ENCODE data around the gene LYSMD4. TPM values are rescaled to one million over a fixed set of nuclear protein-coding genes. Genes with fewer than 3 reads are reported as not detected.

Gene LYSMD4
- total and polyA plus RNA-seq, 2 donors (not counting 1 experiment from before 2014, with no cell fraction given): 7.0 to 12.6 TPM

- H3K4me1 ChIP-seq (ENCODE audit: control insufficient read depth, extremely low read depth, insufficient read depth, low read length): peaks cover 1% of the 10 kb centered on the region
- H3K27me3 ChIP-seq (ENCODE audit: control insufficient read depth, insufficient read depth, low read length): no peaks in the 10 kb centered on the region
- H3K27ac ChIP-seq (ENCODE audit: insufficient read depth, low read length): no peak overlapping the region
- no peak for DNase-seq (ENCODE audit: low read depth in 2 of 2)
- no peaks in the 10 kb centered on the region for H3K79me2 ChIP-seq (ENCODE audit: control insufficient read depth, insufficient read depth, low read length)
- H3K9me3 ChIP-seq (ENCODE audit: control insufficient read depth, insufficient read depth, low read depth, low read length): no peaks in the 10 kb centered on the region
- no peak overlapping the region for H2AFZ ChIP-seq (ENCODE audit: low read length)
- H3K4me2 ChIP-seq (ENCODE audit: extremely low read depth, insufficient read depth, low read length): no peak overlapping the region
- no peak for TF ChIP-seq EZH2 (IDR thresholded peaks at IDR 0.05; ENCODE audit: low read length, missing control alignments)
- TF ChIP-seq CTCF (conservative IDR thresholded peaks at IDR 0.05 in 1 of 2, IDR thresholded peaks at IDR 0.05 in 1 of 2; ENCODE audit: low read depth in 1 of 2, low read length in 2 of 2): no peak
- H3K9ac ChIP-seq (ENCODE audit: insufficient read depth, low read length): no peak overlapping the region
- H4K20me1 ChIP-seq (ENCODE audit: control insufficient read depth, extremely low read depth, insufficient read depth, low read length): no peaks in the 10 kb centered on the region
- no peaks in the 10 kb centered on the region for H3K36me3 ChIP-seq (ENCODE audit: control insufficient read depth, insufficient read depth, low read length)
- no peak overlapping the region for H3K4me3 ChIP-seq (replicated peaks in 1 of 4; ENCODE audit: control extremely low read depth in 1 of 4, insufficient read depth in 1 of 4, low read depth in 3 of 4, low read length in 4 of 4)
These were observed 10.8 kb downstream of the LYSMD4 start for GRCh38 chr15:99722406-99722805.

DNA sequence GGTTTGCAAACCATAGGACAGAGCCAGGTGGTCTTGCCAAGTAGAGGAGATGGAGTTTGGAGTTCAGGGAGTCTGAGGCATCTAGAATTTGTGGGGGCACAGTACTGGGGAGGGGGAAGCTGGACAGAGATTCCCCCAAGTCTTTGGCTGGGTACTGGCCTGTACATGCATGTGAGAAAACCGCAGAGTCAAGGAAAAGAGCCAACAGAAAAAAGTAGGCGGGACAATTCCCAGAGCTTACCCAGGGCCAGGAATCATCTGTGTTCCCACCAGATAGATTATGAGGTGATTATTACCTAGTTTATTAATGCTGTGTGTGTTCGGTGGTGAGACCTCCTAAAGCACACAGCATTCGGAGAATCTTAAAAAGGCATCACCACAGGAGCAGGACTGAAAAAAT is 11.3 kb downstream of the LYSMD4 start:
- H3K4me2 ChIP-seq (ENCODE audit: extremely low read depth, insufficient read depth, low read length): no peak overlapping the region
- TF ChIP-seq EZH2 (IDR thresholded peaks at IDR 0.05; ENCODE audit: low read length, missing control alignments) (no peak), CTCF (conservative IDR thresholded peaks at IDR 0.05 in 1 of 2, IDR thresholded peaks at IDR 0.05 in 1 of 2; ENCODE audit: low read depth in 1 of 2, low read length in 2 of 2) (no peak)
- no peak for DNase-seq (ENCODE audit: low read depth in 2 of 2)
- no peak overlapping the region for H3K27ac ChIP-seq (ENCODE audit: insufficient read depth, low read length)
- no peak overlapping the region for H2AFZ ChIP-seq (ENCODE audit: low read length)
- no peaks in the 10 kb centered on the region for H3K79me2 ChIP-seq (ENCODE audit: control insufficient read depth, insufficient read depth, low read length)
- H3K4me3 ChIP-seq (replicated peaks in 1 of 4; ENCODE audit: control extremely low read depth in 1 of 4, insufficient read depth in 1 of 4, low read depth in 3 of 4, low read length in 4 of 4): no peak overlapping the region
- H3K4me1 ChIP-seq (ENCODE audit: control insufficient read depth, extremely low read depth, insufficient read depth, low read length): peaks cover 4% of the 10 kb centered on the region
- H3K9ac ChIP-seq (ENCODE audit: insufficient read depth, low read length): no peak overlapping the region
- no peaks in the 10 kb centered on the region for H3K27me3 ChIP-seq (ENCODE audit: control insufficient read depth, insufficient read depth, low read length)
- H3K36me3 ChIP-seq (ENCODE audit: control insufficient read depth, insufficient read depth, low read length): no peaks in the 10 kb centered on the region
- H3K9me3 ChIP-seq (ENCODE audit: control insufficient read depth, insufficient read depth, low read depth, low read length): no peaks in the 10 kb centered on the region
- no peaks in the 10 kb centered on the region for H4K20me1 ChIP-seq (ENCODE audit: control insufficient read depth, extremely low read depth, insufficient read depth, low read length)

DNA sequence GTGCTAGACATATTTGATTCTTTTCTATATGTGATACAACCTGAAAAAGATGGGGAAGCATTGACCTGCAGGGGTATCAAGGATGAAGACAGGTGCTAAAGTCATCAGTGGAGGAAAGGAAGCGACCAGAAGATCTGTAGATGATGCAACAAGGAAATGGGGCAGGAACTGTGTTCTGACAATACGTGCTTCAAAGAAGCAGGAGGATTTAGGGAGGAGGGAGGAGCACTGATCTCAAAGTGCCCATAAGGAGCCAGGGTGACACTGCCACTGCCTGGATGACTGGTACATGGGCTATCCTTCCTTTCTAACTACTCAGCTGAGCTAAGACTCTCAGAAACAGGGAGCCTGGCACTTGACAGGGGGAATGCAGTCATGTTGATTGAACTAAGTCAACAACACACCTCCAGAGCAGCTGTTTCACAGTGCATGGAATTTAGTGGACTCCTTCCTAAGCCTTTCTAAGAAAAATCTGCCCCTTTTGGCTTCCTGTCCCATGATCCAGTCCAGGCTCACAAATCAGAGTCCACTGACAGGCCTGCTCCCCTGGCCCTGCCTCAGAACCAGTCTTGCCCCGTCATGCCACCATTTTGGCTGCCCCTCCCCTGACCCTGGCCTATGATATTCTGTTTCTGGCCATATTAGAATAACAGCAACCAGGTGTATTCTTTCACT is 12.0 kb downstream of the LYSMD4 start:
- no peak overlapping the region for H3K4me3 ChIP-seq (replicated peaks in 1 of 4; ENCODE audit: control extremely low read depth in 1 of 4, insufficient read depth in 1 of 4, low read depth in 3 of 4, low read length in 4 of 4)
- no peak overlapping the region for H2AFZ ChIP-seq (ENCODE audit: low read length)
- H3K9ac ChIP-seq (ENCODE audit: insufficient read depth, low read length): no peak overlapping the region
- no peak overlapping the region for H3K27ac ChIP-seq (ENCODE audit: insufficient read depth, low read length)
- H3K27me3 ChIP-seq (ENCODE audit: control insufficient read depth, insufficient read depth, low read length): no peaks in the 10 kb centered on the region
- peaks cover 8% of the 10 kb centered on the region for H3K4me1 ChIP-seq (ENCODE audit: control insufficient read depth, extremely low read depth, insufficient read depth, low read length)
- TF ChIP-seq CTCF (conservative IDR thresholded peaks at IDR 0.05 in 1 of 2, IDR thresholded peaks at IDR 0.05 in 1 of 2; ENCODE audit: low read depth in 1 of 2, low read length in 2 of 2) (no peak), EZH2 (IDR thresholded peaks at IDR 0.05; ENCODE audit: low read length, missing control alignments) (no peak)
- no peaks in the 10 kb centered on the region for H3K9me3 ChIP-seq (ENCODE audit: control insufficient read depth, insufficient read depth, low read depth, low read length)
- DNase-seq (ENCODE audit: low read depth in 2 of 2): no peak
- no peaks in the 10 kb centered on the region for H3K79me2 ChIP-seq (ENCODE audit: control insufficient read depth, insufficient read depth, low read length)
- no peaks in the 10 kb centered on the region for H4K20me1 ChIP-seq (ENCODE audit: control insufficient read depth, extremely low read depth, insufficient read depth, low read length)
- no peaks in the 10 kb centered on the region for H3K36me3 ChIP-seq (ENCODE audit: control insufficient read depth, insufficient read depth, low read length)
- no peak overlapping the region for H3K4me2 ChIP-seq (ENCODE audit: extremely low read depth, insufficient read depth, low read length)

Data from fibroblast of lung (primary cell).